NCI-H460 (cell line): ENCODE data around the gene SLC4A3. TPM values are rescaled to one million over a fixed set of nuclear protein-coding genes. Genes with fewer than 3 reads are reported as not detected.

Experiments used
- small RNA-seq, 2 experiments: library from RNA; depleted of rRNA; stranded (forward); fragments of <200 nt; gene quantifications; one replicate each; pipeline ENCODE3, GENCODE V24; 2014
- total RNA-seq: library from RNA; depleted of rRNA; stranded (reverse); fragments of >200 nt; shearing (Covaris generic); gene quantifications from 2 replicates; pipeline ENCODE4 v1.2.3, GENCODE V29; 2014; rRNA removed

Gene SLC4A3
- total RNA-seq, 1 experiment from 2014 or later, result 0.97 TPM

Small RNA genes within 50 kb of the gene (small RNA-seq; reads per million reads assigned to genes)
- 0 to 0.35 reads per million in 2 experiments for gene RN7SKP213

Other genes starting within 250 kb of the SLC4A3 start
- gene DNPEP, start 239.7 kb upstream of the SLC4A3 start, total RNA-seq, result 50.8 and 55.2 TPM in 2 replicates
- gene DES, start 209.3 kb upstream of the SLC4A3 start, total RNA-seq, result 0.38 and 0.50 TPM in 2 replicates
- gene SPEG, start 192.8 kb upstream of the SLC4A3 start, total RNA-seq, result 0.29 and 0.99 TPM in 2 replicates
- gene GMPPA, start 128.7 kb upstream of the SLC4A3 start, total RNA-seq, result 36.8 and 40.2 TPM in 2 replicates
- gene ASIC4, start 113.1 kb upstream of the SLC4A3 start, total RNA-seq, result 0.17 and 0.43 TPM in 2 replicates
- gene CHPF, start 83.8 kb upstream of the SLC4A3 start, total RNA-seq, result 52.4 and 67.1 TPM in 2 replicates
- gene TMEM198, start 83.6 kb upstream of the SLC4A3 start, total RNA-seq, result 0.59 and 0.87 TPM in 2 replicates
- gene OBSL1, start 56.1 kb upstream of the SLC4A3 start, total RNA-seq, result 10.0 and 10.6 TPM in 2 replicates
- gene INHA, start 55.3 kb upstream of the SLC4A3 start, total RNA-seq, result 0.64 and 1.4 TPM in 2 replicates
- gene STK11IP, start 29.8 kb upstream of the SLC4A3 start, total RNA-seq, result 18.1 and 21.6 TPM in 2 replicates